HFF-Myc (cell line): Measurements from ENCODE around the gene LPIN2.

Experiments
- DNase-seq: peaks from one replicate; pipeline ENCODE4 v3.0.0-alpha.2; 2011; ENCODE audit warnings: low read depth; ENCODE audit errors: extremely low read depth
- H3K4me3 ChIP-seq: replicated peaks from 2 replicates; pipeline ENCODE4 v1.5.1; 2011; ENCODE audit warnings: low read depth, mild to moderate bottlenecking, control low read depth, low read length
- CTCF ChIP-seq: IDR thresholded peaks from 2 replicates; pipeline ENCODE4 v1.5.1; 2012; ENCODE audit warnings: mild to moderate bottlenecking, low read depth, low read length, control low read depth; ENCODE audit errors: missing control alignments

Gene LPIN2

DNA sequence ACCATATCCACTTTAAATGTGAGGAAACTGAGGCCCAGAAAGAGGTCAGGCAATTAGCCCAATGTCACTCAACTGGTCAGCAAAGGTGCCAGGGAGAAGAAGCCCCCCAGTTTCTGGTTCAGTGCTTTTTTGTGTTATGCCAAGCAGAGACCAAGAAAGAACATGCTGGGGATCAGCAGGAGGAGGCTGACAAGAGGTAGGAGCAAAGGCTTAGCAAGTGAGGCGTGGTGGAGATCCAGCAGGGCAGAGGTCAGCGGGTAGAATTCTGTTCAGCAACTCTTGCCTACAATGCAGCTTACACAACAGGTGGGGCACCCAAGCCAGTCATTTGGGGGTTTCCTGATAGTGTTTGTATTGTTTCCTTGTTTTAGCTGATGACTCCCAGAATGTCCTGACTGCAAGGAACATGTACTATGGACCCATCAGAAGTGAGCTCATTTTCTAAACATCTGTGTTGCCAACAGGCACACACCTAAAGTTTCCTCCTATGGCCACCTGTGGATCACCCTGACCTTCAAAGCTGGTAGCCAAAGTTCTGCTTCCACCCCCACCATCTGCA lies 28.2 kb downstream of the LPIN2 start:
- DNase-seq = no peak
- no peak overlapping the region for H3K4me3 ChIP-seq
- no peak for TF ChIP-seq CTCF

- TF ChIP-seq CTCF = no peak
- no peak overlapping the region for H3K4me3 ChIP-seq
- no peak for DNase-seq
Measured at GRCh38 chr18:2984091-2984490, 28.9 kb downstream of the LPIN2 start.

- H3K4me3 ChIP-seq = no peak overlapping the region
- TF ChIP-seq CTCF = no peak
- no peak for DNase-seq
Measured at GRCh38 chr18:2983296-2983695, 29.6 kb downstream of the LPIN2 start.

GRCh38 chr18:2982452-2983269 lies 30.3 kb downstream of the LPIN2 start:
- H3K4me3 ChIP-seq = no peak overlapping the region
- TF ChIP-seq CTCF = peak; percentile 3
- DNase-seq = no peak

DNA sequence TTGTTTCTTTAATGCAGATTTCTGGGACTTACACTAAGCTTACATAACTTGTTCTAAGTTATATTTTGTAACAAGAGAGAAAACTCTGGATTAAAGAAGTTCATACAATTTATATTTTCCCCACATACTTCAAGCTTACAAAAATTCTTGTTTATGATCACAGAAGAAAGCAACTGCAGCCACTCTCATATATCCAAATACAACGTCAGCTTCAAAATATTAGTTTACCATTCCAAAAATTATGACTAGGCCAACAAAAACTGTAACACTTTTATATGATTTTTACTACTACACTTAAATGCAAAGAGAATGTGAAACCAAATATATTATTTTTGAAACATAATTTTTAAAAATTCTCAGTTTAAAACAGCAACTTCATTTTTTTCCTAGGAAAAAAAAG lies 30.9 kb downstream of the LPIN2 start:
- DNase-seq = no peak
- no peak for TF ChIP-seq CTCF
- H3K4me3 ChIP-seq = no peak overlapping the region

DNA sequence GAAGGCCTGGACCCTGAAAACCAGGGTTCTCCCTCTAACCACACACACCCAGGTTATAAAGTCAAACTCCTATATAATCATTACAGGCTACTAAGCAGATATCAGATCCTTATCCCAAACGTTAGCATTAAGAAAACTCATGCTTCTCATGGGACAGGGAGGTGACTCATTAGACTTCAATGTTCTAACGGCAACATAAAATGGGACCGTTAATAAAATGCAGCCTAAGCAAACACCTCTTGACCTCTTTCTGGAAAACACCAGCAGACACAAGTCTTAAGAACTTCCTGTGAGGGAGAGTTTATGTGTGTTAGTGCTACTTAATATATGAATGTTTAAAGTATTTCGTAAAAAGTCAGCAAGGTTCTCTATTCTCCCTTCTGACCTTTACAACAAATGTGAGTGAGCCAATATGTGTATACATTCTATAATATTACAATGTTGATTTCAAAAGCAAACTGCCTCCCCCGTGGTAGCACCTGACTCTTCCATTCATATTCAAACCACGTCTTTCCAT lies 31.7 kb downstream of the LPIN2 start:
- no peak for TF ChIP-seq CTCF
- DNase-seq = peak; percentile 92
- 0 out of 2 replicates have a peak overlapping the region, but pooled peaks have one; percentile 3 for H3K4me3 ChIP-seq
